ENCODE measurements around the gene FITM1.

The FITM1 gene

DNA sequence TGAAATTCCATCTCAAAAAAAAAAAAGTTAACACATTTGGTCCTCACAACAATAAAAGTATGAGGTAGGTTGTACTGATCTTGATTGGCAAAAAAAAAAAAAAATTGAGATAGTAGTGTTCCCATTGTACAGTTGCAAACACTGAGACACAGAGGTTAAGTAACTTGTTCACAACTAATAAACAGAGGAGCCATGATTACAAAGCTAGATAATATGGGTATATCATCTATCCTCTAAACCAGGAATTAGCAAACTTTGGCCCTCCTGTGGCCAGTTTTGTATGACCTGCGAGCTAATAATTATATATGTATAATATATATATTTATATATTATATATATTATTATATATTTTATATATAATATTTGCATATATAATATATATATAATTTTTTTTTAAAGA, 3.3 kb downstream of the FITM1 start:
- H3K4me3 ChIP-seq (ENCODE audit: control insufficient read depth, low read depth, low read length): no peak overlapping the region
- no peak for DNase-seq (ENCODE audit: low read depth)
- no peak for TF ChIP-seq CTCF (conservative IDR thresholded peaks at IDR 0.05; ENCODE audit: control insufficient read depth, insufficient read depth, low read depth, low read length)

DNA sequence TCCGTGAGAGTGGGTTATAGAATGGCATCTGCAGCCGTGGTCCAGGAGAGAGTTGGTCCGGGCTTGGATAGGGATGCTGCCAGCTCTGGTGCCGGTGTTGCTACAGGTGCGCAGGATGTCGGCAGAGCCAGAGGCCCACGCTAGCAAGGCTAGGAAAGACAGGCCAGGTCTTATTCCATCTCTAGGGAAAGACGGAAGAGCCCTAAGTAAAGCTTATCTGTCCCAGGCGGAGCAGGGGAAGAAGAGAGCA, 5.0 kb downstream of the FITM1 start:
- TF ChIP-seq CTCF (conservative IDR thresholded peaks at IDR 0.05; ENCODE audit: control insufficient read depth, insufficient read depth, low read depth, low read length): no peak
- no peak for DNase-seq (ENCODE audit: low read depth)

DNA sequence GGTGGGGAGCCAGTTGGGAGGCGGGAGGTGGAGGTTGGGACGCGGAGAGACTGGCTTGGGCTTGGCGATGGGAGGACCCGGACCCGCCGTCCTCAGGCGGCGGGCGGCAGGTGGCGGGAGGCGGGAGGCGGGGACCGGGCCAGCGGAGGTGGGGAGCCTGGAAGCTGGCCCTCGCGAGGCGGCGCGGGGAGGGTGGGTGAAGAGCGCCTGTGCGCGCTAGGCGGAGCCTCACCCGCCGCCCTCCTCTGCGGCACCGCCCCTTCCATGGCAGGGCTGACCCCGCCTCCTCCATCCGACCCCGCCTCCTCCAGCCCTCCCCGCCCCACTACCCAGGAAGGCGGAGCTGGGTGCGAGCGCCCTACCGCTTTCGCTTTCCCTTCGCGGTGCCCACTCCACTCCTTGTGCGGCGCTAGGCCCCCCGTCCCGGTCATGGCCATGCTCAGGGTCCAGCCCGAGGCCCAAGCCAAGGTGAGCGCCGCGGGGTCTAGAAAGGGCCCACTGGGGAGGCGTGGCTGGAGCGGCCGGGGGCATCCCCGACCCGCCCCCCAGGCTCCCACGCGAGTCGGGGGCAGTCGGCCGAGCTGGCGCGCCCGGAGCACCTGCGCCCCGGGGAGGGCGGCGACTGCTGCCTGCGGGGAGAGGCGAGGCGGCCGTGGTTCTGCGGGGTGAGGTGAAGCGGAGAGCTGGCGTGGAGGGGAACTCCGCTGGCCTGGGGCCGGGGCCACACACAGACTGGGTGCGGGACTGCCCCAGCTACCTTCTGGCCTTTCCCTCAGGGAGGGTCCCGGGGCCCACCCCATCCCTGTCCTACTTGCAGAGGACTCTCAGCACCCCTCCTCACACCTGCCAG, 5.6 kb downstream of the FITM1 start, which contains the start of gene PSME1:
TSS of gene PSME1 (plus strand) at position 361 of the 850 bp plus-strand sequence. CDS start at position 430, 69 bp downstream.
- H3K4me3 ChIP-seq (ENCODE audit: control insufficient read depth, low read depth, low read length): peak within 1 kb of the TSS; percentile 70
- TF ChIP-seq CTCF (conservative IDR thresholded peaks at IDR 0.05; ENCODE audit: control insufficient read depth, insufficient read depth, low read depth, low read length): no peak
- peak; percentile 76 for DNase-seq (ENCODE audit: low read depth)

More for the DNA sequence above, 5.0 kb downstream of the FITM1 start:
- peak overlapping the region; percentile 70 for H3K4me3 ChIP-seq (ENCODE audit: control insufficient read depth, low read depth, low read length)

DNA sequence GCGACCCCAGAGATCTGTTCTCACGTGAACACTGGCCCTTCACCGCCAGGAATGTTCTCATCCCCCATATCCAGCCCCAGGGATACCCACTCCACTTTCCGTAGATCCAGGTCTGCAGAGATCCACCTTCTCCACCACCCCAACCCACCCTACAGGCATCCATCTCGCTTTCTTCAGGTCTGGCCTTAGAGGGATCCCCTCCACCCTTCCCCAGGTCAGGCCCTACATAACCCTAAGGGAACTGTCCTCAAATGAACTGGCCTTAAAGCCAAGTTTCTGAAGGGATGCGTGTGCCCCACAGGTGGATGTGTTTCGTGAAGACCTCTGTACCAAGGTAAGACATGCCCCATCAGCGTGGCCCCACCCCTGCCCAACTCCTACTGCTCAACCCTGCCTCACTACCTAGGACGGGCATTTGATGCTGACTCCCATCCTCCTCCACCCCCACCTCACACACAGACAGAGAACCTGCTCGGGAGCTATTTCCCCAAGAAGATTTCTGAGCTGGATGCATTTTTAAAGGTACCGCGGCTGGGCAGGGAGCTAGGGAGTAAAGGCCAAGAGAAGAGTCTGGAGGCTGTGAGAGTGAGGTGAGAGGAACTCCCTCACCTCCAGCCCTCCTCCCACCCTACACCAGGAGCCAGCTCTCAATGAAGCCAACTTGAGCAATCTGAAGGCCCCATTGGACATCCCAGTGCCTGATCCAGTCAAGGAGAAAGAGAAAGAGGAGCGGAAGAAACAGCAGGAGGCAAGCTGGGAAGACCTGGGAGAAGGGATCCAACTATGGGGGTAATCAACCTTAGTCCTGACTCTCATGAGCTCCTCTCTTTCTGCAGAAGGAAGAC, 6.4 kb downstream of the FITM1 start:
- DNase-seq (ENCODE audit: low read depth): no peak
- TF ChIP-seq CTCF (conservative IDR thresholded peaks at IDR 0.05; ENCODE audit: control insufficient read depth, insufficient read depth, low read depth, low read length): no peak
- H3K4me3 ChIP-seq (ENCODE audit: control insufficient read depth, low read depth, low read length): peak overlapping the region; percentile 70

DNA sequence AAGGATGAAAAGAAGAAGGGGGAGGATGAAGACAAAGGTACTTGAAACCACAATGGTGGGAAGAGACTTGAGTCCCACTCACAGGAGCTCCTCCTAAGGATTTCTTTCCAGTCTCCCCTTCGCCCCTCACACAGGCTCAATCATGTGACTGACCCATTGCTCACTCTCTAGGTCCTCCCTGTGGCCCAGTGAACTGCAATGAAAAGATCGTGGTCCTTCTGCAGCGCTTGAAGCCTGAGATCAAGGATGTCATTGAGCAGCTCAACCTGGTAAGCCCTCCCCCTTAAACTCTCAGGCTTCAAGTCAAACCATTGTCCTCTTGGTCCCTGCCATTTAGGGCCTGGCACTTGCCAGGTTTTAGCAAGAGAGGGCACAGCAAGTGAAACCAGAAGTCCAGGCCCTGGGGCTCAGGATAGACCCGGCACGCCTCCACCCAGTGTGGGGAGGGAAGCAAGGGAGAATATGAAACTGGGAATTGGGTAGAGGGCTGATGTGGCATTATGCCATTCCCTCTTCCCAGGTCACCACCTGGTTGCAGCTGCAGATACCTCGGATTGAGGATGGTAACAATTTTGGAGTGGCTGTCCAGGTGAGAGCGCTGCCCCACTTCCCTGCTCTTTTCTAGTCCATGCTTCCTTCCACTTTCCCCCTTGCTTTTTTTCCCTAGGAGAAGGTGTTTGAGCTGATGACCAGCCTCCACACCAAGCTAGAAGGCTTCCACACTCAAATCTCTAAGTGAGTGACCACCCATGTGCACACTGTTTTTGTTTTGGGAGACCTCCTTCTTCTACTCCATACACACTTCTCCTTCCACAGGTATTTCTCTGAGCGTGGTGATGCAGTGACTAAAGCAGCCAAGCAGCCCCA, 7.3 kb downstream of the FITM1 start:
- TF ChIP-seq CTCF (conservative IDR thresholded peaks at IDR 0.05; ENCODE audit: control insufficient read depth, insufficient read depth, low read depth, low read length): no peak
- H3K4me3 ChIP-seq (ENCODE audit: control insufficient read depth, low read depth, low read length): no peak overlapping the region
- DNase-seq (ENCODE audit: low read depth): no peak
